K562 (cell line): ENCODE results near the gene FASTK. TPM values are rescaled to one million over a fixed set of nuclear protein-coding genes. Genes with fewer than 3 reads are reported as not detected.

Experiments
- ATF1 ChIP-seq, 2 experiments: fragments of 450-650 bp in 1 of 2; IDR thresholded peaks; 2 replicates each; pipeline ENCODE4 v1.6.1; 2016; ENCODE audit warnings: missing compliant biosample characterization in 1 of 2, missing genetic modification characterization in 1 of 2
- CEBPG ChIP-seq, 3 experiments: fragments of 200-800 bp in 1 of 3; sonication (Bioruptor generic) in 1 of 3; sonication (generic) in 1 of 3; formaldehyde crosslinking in 1 of 3; IDR thresholded peaks in 2 of 3; conservative IDR thresholded peaks in 1 of 3; 2 replicates each; pipeline versions ENCODE4 v1.6.1 to v1.8.0; 2016 to 2022; ENCODE audit warnings: missing compliant biosample characterization in 2 of 3, missing genetic modification characterization in 2 of 3, mild to moderate bottlenecking in 1 of 3, missing genetic modification reagents in 1 of 3
- EGR1 ChIP-seq: fragments of 450-650 bp; conservative IDR thresholded peaks from 2 replicates; pipeline ENCODE4 v1.6.1; 2017; ENCODE audit warnings: mild to moderate bottlenecking
- NR2C1 ChIP-seq, 2 experiments: fragments of 450-650 bp; IDR thresholded peaks; 2 replicates each; pipeline ENCODE4 v1.6.1; 2017; ENCODE audit warnings: mild to moderate bottlenecking in 2 of 2, antibody characterized with exemption in 1 of 2, inconsistent platforms in 1 of 2, missing compliant biosample characterization in 1 of 2, missing genetic modification characterization in 1 of 2
- PTRF ChIP-seq: fragments of 450-650 bp; IDR thresholded peaks from 2 replicates; pipeline ENCODE4 v1.6.1; 2016; ENCODE audit warnings: mild to moderate bottlenecking, missing genetic modification characterization, missing compliant biosample characterization
- RFX1 ChIP-seq: fragments of 450-650 bp; IDR thresholded peaks from 2 replicates; pipeline ENCODE4 v1.6.1; 2016; ENCODE audit warnings: mild to moderate bottlenecking, moderate library complexity
- TCF7 ChIP-seq: sonication (generic); IDR thresholded peaks from 2 replicates; pipeline ENCODE4 v1.6.1; 2016; ENCODE audit warnings: antibody characterized with exemption, borderline replicate concordance
- TCF7L2 ChIP-seq: fragments of 150-350 bp; IDR thresholded peaks from 2 replicates; pipeline ENCODE4 v1.6.1; 2016; ENCODE audit warnings: low read depth, mild to moderate bottlenecking, low read length, moderate library complexity
- TRIM24 ChIP-seq, 2 experiments: fragments of 450-650 bp; IDR thresholded peaks; 2 replicates each; pipeline ENCODE4 v1.6.1; 2016
- XRCC5 ChIP-seq: fragments of 200-400 bp; formaldehyde crosslinking; IDR thresholded peaks from 2 replicates; pipeline ENCODE4 v1.6.1; 2017; ENCODE audit warnings: low read depth, mild to moderate bottlenecking, low read length
- ZNF347 ChIP-seq: fragments of 450-650 bp; formaldehyde crosslinking; IDR thresholded peaks from 2 replicates; pipeline ENCODE4 v1.4.0; 2020; ENCODE audit warnings: low read depth, mild to moderate bottlenecking, moderate library complexity
- polyA plus RNA-seq, 8 experiments: library from polyadenylated mRNA; depleted of rRNA in 4 of 8; stranded (reverse) in 5 of 8; unstranded in 3 of 8; fragments of >200 nt; fragmentation: Nextera tagmentation in 2 of 8; fragmentation: Illumina TruSeq in 1 of 8; extraction: Ambion mirVana in 2 of 8; extraction: Trizol in 1 of 8; gene quantifications; 2 replicates each; pipeline versions ENCODE4 v1.2.1 to v1.2.3, GENCODE V29; 2011 to 2014; ENCODE audit warnings: inconsistent platforms in 1 of 8, missing spikeins in 1 of 8
- total RNA-seq, 7 experiments: library from RNA; depleted of rRNA in 6 of 7; stranded (reverse); fragments of >200 nt in 6 of 7; fragmentation: Illumina TruSeq in 2 of 7; extraction: Trizol in 2 of 7; gene quantifications; 2 replicates each; pipeline versions ENCODE4 v1.2.1 to v1.2.3, GENCODE V29; 2011 to 2021; ENCODE audit warnings: low replicate concordance in 1 of 7
- TF ChIP-seq, protein P1 (sequence below): IDR thresholded peaks from 2 replicates; pipeline ENCODE4 v1.6.1; 2014; ENCODE audit warnings: antibody characterized with exemption
- TF ChIP-seq, protein P2 (sequence below): fragments of 450-650 bp; IDR thresholded peaks from 2 replicates; pipeline ENCODE4 v1.6.1; 2014; ENCODE audit warnings: low read depth, mild to moderate bottlenecking, moderate library complexity, borderline replicate concordance
- TF ChIP-seq, protein P3 (sequence below): fragments of 250-450 bp; sonication (Bioruptor Pico); IDR thresholded peaks from 2 replicates; pipeline ENCODE4 v1.4.0; 2020
- TF ChIP-seq, protein P4 (sequence below): sonication (generic); formaldehyde crosslinking; IDR thresholded peaks from 2 replicates; pipeline ENCODE4 v1.8.1; 2023; ENCODE audit warnings: mild to moderate bottlenecking, missing genetic modification reagents
- TF ChIP-seq, protein P5 (sequence below): fragments of 450-650 bp; IDR thresholded peaks from 2 replicates; pipeline ENCODE4 v1.6.1; 2018; ENCODE audit not compliant: partially characterized antibody

Gene FASTK
- total and polyA plus RNA-seq, 9 of the 15 experiments (the other 6 are each of a cell fraction or from before 2014, with no cell fraction given) = 0.51 to 150 (median 48.2) TPM

DNA sequence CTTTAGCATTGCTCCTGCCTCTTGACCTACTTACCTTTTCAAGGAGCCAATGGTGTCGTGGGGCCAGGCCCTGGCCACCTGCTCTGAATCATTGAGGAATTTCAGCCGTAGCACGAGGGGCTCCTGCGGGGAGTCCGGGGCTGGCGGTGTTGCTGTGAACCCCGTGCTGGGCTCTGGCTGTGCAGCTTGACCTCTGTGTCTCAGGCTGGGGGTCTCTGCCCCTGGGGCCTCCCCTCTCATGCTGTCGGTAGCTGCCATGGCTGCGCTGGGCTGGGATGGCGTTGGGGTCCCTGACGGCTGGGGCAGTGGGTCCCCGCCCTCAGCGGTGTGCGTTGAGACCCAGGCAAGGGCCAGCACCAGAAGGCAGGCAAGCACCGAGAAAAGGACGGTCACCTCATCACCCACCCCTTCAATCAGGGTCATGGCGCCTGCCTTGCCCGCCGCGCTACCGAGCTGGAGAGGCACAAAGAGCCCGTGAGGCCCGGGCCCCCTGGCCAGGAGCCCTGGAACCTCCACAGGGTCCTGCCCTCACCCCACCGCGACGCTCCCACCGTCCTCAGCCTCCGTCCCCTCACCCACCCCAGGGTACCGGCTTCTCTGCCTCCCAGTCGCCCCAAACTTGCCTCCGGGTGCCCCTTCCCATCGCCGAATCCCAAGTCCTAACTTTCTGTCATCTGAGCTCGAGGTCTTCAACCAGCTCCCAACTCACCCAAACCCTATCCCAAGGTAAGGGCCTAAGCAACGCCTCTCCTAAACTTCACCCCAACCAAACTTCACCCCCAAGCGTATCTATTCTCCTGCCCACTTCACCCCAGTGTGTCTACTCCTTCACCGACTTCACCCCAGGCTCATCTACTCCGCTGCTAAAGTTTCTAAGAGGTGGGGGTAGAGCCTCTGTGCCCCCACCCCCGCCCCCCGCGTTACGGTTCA is 1.8 kb upstream of the FASTK start (continued):
- TF ChIP-seq PTRF (no peak), TCF7L2 (no peak), XRCC5 (no peak), CEBPG (CRISPR knock-in tag; IDR thresholded peaks at IDR 0.05) (no peak), CEBPG (tag; conservative IDR thresholded peaks at IDR 0.05 in 1 of 2, IDR thresholded peaks at IDR 0.05 in 1 of 2) (no peak), NR2C1 (IDR thresholded peaks at IDR 0.05) (no peak), NR2C1 (tag; IDR thresholded peaks at IDR 0.05) (no peak), TCF7 (no peak), TRIM24 (IDR thresholded peaks at IDR 0.05) (0 out of 4 replicates have a peak, but pooled peaks have one; percentile 8 to 38), RFX1 (no peak), ZNF347 (CRISPR knock-in tag) (no peak), EGR1 (peak; percentile 79), ATF1 (CRISPR knock-in tag; IDR thresholded peaks at IDR 0.05) (no peak), ATF1 (tag; IDR thresholded peaks at IDR 0.05) (no peak)
- TF ChIP-seq, protein P1, sequence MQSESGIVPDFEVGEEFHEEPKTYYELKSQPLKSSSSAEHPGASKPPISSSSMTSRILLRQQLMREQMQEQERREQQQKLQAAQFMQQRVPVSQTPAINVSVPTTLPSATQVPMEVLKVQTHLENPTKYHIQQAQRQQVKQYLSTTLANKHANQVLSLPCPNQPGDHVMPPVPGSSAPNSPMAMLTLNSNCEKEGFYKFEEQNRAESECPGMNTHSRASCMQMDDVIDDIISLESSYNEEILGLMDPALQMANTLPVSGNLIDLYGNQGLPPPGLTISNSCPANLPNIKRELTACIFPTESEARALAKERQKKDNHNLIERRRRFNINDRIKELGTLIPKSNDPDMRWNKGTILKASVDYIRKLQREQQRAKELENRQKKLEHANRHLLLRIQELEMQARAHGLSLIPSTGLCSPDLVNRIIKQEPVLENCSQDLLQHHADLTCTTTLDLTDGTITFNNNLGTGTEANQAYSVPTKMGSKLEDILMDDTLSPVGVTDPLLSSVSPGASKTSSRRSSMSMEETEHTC = no peak
- TF ChIP-seq, protein P2, sequence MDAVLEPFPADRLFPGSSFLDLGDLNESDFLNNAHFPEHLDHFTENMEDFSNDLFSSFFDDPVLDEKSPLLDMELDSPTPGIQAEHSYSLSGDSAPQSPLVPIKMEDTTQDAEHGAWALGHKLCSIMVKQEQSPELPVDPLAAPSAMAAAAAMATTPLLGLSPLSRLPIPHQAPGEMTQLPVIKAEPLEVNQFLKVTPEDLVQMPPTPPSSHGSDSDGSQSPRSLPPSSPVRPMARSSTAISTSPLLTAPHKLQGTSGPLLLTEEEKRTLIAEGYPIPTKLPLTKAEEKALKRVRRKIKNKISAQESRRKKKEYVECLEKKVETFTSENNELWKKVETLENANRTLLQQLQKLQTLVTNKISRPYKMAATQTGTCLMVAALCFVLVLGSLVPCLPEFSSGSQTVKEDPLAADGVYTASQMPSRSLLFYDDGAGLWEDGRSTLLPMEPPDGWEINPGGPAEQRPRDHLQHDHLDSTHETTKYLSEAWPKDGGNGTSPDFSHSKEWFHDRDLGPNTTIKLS = no peak
- TF ChIP-seq, protein P3, sequence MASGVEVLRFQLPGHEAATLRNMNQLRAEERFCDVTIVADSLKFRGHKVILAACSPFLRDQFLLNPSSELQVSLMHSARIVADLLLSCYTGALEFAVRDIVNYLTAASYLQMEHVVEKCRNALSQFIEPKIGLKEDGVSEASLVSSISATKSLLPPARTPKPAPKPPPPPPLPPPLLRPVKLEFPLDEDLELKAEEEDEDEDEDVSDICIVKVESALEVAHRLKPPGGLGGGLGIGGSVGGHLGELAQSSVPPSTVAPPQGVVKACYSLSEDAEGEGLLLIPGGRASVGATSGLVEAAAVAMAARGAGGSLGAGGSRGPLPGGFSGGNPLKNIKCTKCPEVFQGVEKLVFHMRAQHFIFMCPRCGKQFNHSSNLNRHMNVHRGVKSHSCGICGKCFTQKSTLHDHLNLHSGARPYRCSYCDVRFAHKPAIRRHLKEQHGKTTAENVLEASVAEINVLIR (CRISPR knock-in tag) = no peak
- TF ChIP-seq, protein P4, sequence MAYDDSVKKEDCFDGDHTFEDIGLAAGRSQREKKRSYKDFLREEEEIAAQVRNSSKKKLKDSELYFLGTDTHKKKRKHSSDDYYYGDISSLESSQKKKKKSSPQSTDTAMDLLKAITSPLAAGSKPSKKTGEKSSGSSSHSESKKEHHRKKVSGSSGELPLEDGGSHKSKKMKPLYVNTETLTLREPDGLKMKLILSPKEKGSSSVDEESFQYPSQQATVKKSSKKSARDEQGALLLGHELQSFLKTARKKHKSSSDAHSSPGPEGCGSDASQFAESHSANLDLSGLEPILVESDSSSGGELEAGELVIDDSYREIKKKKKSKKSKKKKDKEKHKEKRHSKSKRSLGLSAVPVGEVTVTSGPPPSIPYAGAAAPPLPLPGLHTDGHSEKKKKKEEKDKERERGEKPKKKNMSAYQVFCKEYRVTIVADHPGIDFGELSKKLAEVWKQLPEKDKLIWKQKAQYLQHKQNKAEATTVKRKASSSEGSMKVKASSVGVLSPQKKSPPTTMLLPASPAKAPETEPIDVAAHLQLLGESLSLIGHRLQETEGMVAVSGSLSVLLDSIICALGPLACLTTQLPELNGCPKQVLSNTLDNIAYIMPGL (CRISPR knock-in tag) = no peak
- TF ChIP-seq, protein P5, sequence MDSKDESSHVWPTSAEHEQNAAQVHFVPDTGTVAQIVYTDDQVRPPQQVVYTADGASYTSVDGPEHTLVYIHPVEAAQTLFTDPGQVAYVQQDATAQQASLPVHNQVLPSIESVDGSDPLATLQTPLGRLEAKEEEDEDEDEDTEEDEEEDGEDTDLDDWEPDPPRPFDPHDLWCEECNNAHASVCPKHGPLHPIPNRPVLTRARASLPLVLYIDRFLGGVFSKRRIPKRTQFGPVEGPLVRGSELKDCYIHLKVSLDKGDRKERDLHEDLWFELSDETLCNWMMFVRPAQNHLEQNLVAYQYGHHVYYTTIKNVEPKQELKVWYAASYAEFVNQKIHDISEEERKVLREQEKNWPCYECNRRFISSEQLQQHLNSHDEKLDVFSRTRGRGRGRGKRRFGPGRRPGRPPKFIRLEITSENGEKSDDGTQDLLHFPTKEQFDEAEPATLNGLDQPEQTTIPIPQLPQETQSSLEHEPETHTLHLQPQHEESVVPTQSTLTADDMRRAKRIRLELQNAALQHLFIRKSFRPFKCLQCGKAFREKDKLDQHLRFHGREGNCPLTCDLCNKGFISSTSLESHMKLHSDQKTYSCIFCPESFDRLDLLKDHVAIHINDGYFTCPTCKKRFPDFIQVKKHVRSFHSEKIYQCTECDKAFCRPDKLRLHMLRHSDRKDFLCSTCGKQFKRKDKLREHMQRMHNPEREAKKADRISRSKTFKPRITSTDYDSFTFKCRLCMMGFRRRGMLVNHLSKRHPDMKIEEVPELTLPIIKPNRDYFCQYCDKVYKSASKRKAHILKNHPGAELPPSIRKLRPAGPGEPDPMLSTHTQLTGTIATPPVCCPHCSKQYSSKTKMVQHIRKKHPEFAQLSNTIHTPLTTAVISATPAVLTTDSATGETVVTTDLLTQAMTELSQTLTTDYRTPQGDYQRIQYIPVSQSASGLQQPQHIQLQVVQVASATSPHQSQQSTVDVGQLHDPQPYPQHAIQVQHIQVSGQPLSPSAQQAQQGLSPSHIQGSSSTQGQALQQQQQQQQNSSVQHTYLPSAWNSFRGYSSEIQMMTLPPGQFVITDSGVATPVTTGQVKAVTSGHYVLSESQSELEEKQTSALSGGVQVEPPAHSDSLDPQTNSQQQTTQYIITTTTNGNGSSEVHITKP = no peak
